Uterus (tissue), 2 donors: Measurements from ENCODE around the gene CLSTN2.

Source experiments
- POLR2A ChIP-seq, 2 donors: fragments of 450-650 bp; IDR thresholded peaks; one replicate each; pipeline ENCODE4 v1.6.1; 2016; ENCODE audit warnings: antibody characterized with exemption in 2 of 2, mild to moderate bottlenecking in 1 of 2, moderate library complexity in 1 of 2
- TF ChIP-seq, protein P1 (sequence below), 4 experiments: fragments of 200-600 bp in 2 of 4; fragments of 450-650 bp in 2 of 4; sonication (generic) in 2 of 4; IDR thresholded peaks; one replicate each; pipeline ENCODE4 v1.5.1; 2016 to 2019; ENCODE audit warnings: antibody characterized with exemption in 4 of 4, mild to moderate bottlenecking in 2 of 4, moderate library complexity in 1 of 4

DNA sequence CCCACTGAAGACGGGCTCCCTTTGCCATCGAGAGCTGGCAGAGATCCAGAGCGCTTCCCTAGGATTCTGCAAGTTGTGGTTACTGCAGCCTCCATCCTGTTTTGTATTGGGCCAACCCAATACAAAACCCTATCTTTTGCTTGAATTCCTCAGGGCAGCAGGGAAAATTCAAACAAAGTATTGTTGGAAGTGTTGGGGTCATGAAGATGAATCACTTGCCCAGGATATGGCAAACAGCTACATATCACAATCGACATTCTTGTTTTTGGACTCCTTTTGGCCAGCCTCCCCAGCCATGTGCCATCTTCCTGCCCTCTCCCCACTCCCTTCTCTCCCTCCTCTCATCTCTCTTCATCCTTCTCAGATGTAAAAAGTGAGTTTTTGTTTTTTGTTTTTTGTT lies 642.9 kb downstream of the CLSTN2 start:
- TF ChIP-seq, protein P1, sequence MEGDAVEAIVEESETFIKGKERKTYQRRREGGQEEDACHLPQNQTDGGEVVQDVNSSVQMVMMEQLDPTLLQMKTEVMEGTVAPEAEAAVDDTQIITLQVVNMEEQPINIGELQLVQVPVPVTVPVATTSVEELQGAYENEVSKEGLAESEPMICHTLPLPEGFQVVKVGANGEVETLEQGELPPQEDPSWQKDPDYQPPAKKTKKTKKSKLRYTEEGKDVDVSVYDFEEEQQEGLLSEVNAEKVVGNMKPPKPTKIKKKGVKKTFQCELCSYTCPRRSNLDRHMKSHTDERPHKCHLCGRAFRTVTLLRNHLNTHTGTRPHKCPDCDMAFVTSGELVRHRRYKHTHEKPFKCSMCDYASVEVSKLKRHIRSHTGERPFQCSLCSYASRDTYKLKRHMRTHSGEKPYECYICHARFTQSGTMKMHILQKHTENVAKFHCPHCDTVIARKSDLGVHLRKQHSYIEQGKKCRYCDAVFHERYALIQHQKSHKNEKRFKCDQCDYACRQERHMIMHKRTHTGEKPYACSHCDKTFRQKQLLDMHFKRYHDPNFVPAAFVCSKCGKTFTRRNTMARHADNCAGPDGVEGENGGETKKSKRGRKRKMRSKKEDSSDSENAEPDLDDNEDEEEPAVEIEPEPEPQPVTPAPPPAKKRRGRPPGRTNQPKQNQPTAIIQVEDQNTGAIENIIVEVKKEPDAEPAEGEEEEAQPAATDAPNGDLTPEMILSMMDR (IDR thresholded peaks at IDR 0.05), result no peak
- TF ChIP-seq POLR2A (IDR thresholded peaks at IDR 0.05), result no peak
